ENCODE results near the gene EXOC6. TPM values are rescaled to one million over a fixed set of nuclear protein-coding genes. Genes with fewer than 3 reads are reported as not detected.

The EXOC6 gene
- total and polyA plus RNA-seq, 2 of the 13 experiments (the other 11 are each of a cell fraction or from before 2014, with no cell fraction given) = 22.2 to 29.2 TPM

- TF ChIP-seq DMAP1 (CRISPR knock-in tag; IDR thresholded peaks at IDR 0.05) = 0 out of 2 replicates have a peak, but pooled peaks have one; percentile 21
- TF ChIP-seq LCORL (IDR thresholded peaks at IDR 0.05) = peak; percentile 71
- TF ChIP-seq LCORL (CRISPR knock-in tag; IDR thresholded peaks at IDR 0.05) = peak; percentile 70
- no peak for TF ChIP-seq RBM22 (optimal IDR thresholded peaks at IDR 0.05; ENCODE audit: low read length)
- TF ChIP-seq HNF4A (CRISPR knock-in tag; IDR thresholded peaks at IDR 0.05) = peak; percentile 86
- TF ChIP-seq TEAD3 (CRISPR knock-in tag; optimal IDR thresholded peaks at IDR 0.05; ENCODE audit: borderline replicate concordance) = peak; percentile 79
- peak in 1 of 2 experiments; percentile 33; a peak in 2 of 4 replicates for TF ChIP-seq EP300 (IDR thresholded peaks at IDR 0.05; ENCODE audit: low read depth in 2 of 2, low read length in 2 of 2)
- no peak for TF ChIP-seq EP300 (CRISPR knock-in tag; IDR thresholded peaks at IDR 0.05; ENCODE audit: borderline replicate concordance)
- TF ChIP-seq, protein P1, sequence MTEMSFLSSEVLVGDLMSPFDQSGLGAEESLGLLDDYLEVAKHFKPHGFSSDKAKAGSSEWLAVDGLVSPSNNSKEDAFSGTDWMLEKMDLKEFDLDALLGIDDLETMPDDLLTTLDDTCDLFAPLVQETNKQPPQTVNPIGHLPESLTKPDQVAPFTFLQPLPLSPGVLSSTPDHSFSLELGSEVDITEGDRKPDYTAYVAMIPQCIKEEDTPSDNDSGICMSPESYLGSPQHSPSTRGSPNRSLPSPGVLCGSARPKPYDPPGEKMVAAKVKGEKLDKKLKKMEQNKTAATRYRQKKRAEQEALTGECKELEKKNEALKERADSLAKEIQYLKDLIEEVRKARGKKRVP (CRISPR knock-in tag; IDR thresholded peaks at IDR 0.05) = peak in 1 of 2 experiments; percentile 42; a peak in 1 of 4 replicates
- no peak for TF ChIP-seq SRSF1 (optimal IDR thresholded peaks at IDR 0.05; ENCODE audit: low read depth, low read length)
- TF ChIP-seq ARID5B (CRISPR knock-in tag; IDR thresholded peaks at IDR 0.05) = peak; percentile 44; the same call in 1 of the 2 replicates
- no peak for TF ChIP-seq HNRNPL (IDR thresholded peaks at IDR 0.05; ENCODE audit: low read depth, low read length)
- TF ChIP-seq HNF4G (IDR thresholded peaks at IDR 0.05; ENCODE audit: borderline replicate concordance, low read depth, low read length) = peak; percentile 74
- TF ChIP-seq HNF4G (CRISPR knock-in tag; IDR thresholded peaks at IDR 0.05; ENCODE audit: borderline replicate concordance, low read depth) = no peak
- peak; percentile 69 for TF ChIP-seq CEBPG (CRISPR knock-in tag; IDR thresholded peaks at IDR 0.05)
- TF ChIP-seq CEBPB (IDR thresholded peaks at IDR 0.05; ENCODE audit: borderline replicate concordance, low read depth, low read length) = peak; percentile 88
- no peak for TF ChIP-seq SATB2 (CRISPR knock-in tag; IDR thresholded peaks at IDR 0.05)
- no peak for TF ChIP-seq HOXA3 (CRISPR knock-in tag; IDR thresholded peaks at IDR 0.05)
- TF ChIP-seq ELF3 (CRISPR knock-in tag; IDR thresholded peaks at IDR 0.05) = peak; percentile 43; the same call in 1 of the 2 replicates
- ChIA-PET CTCF (ENCODE audit: low intra/inter-chr PET ratio, low total read pairs) (no interaction called here), POLR2A (no interaction called here)
- Histone ChIP-seq H3K27ac (ENCODE audit: extremely low read length, insufficient read depth, low read length) (peak overlapping the region; percentile 79), H3K79me2 (ENCODE audit: insufficient read depth, low read length) (no peaks in the 10 kb centered on the region), H3K4me2 (ENCODE audit: low read depth, low read length) (peak overlapping the region; percentile 53), H3K9me3 (ENCODE audit: low read length) (no peaks in the 10 kb centered on the region), H4K20me1 (ENCODE audit: insufficient read depth, low read length) (no peaks in the 10 kb centered on the region), H3K4me3 (replicated peaks in 1 of 3; ENCODE audit: insufficient read depth in 1 of 3, low read depth in 2 of 3, low read length in 3 of 3) (no peak overlapping the region), H3K9ac (ENCODE audit: insufficient read depth, low read depth, low read length) (no peak overlapping the region; the same call in 1 of the 2 replicates), H3K27me3 (ENCODE audit: control insufficient read depth in 1 of 2, insufficient read depth in 2 of 2, low read length in 2 of 2) (no peaks in the 10 kb centered on the region), H3K36me3 (replicated peaks in 1 of 2; ENCODE audit: control insufficient read depth in 1 of 2, insufficient read depth in 2 of 2, low read length in 2 of 2) (no peaks in the 10 kb centered on the region), H2AFZ (ENCODE audit: low read length) (no peak overlapping the region), H3K4me1 (ENCODE audit: insufficient read depth, low read length) (peaks cover 36% of the 10 kb centered on the region)
- 3% methylated on average over 1 of the region's 1 CpG for WGBS (ENCODE audit: low lambda C conversion rate)
- FAIRE-seq (peak; percentile 37), DNase-seq (ENCODE audit: low spot score) (peak; percentile 64), ATAC-seq (peak; percentile 92)
- BruUV-seq (replicated peaks) = no TSS peak
- in situ Hi-C loops (cut with HindIII; ENCODE audit: extremely low pct_ligation_motif_present, low pct_unique_long_range_greater_than_20kb) = no loop called here
- intact Hi-C loops (cut with micrococcal nuclease; ENCODE audit: unreplicated experiment) = loop anchor here (10.0 kb wide), 1 partner anchor 138 kb away; no protein-coding TSS in a partner anchor
Measured at GRCh38 chr10:93032809-93033137, 184.5 kb downstream of the EXOC6 start.
